Right atrium auricular region (tissue), 2 donors: ENCODE measurements around the gene TRAF7. TPM values are rescaled to one million over a fixed set of nuclear protein-coding genes. Genes with fewer than 3 reads are reported as not detected.
"Not testable (repeated sequence)": the region's sequence is repeated elsewhere in the genome, so short reads cannot be mapped to it uniquely, and the experiment has no call there.

Experiments used
- DNase-seq: peaks from one replicate; pipeline ENCODE4 v3.0.0-alpha.2; 2019; ENCODE audit warnings: low spot score
- H3K27ac ChIP-seq, 2 donors: fragments of 200-600 bp; sonication (generic); 1 replicate in 1 of 2; 2 replicates in 1 of 2; pipeline ENCODE4 v1.5.1; 2016 to 2019
- H3K27me3 ChIP-seq, 2 donors: fragments of 200-600 bp; sonication (generic); one replicate each; pipeline versions ENCODE4 v1.5.1 to v1.6.0; 2017 to 2019
- H3K36me3 ChIP-seq: fragments of 200-600 bp; sonication (generic); one replicate; pipeline ENCODE4 v1.5.1; 2016
- H3K4me1 ChIP-seq, 2 donors: fragments of 200-600 bp; sonication (generic); one replicate each; pipeline versions ENCODE4 v1.5.1 to v1.6.0; 2017 to 2019
- H3K4me3 ChIP-seq, 2 donors: fragments of 200-600 bp; sonication (generic); 1 replicate in 1 of 2; 2 replicates in 1 of 2; pipeline ENCODE4 v1.5.1; 2017 to 2019; ENCODE audit warnings: mild to moderate bottlenecking in 1 of 2, moderate library complexity in 1 of 2
- H3K9me3 ChIP-seq, 2 donors: fragments of 200-600 bp; sonication (generic); one replicate each; pipeline ENCODE4 v1.5.1; 2019
- total RNA-seq, 2 donors: library from RNA; depleted of rRNA; stranded (reverse); fragments of >200 nt; gene quantifications; one replicate each; pipeline ENCODE4 v1.1.0, GENCODE V29; 2016
- TF ChIP-seq, protein P1 (sequence below), 2 donors: fragments of 200-600 bp; sonication (generic); IDR thresholded peaks; one replicate each; pipeline ENCODE4 v1.5.1; 2019; ENCODE audit warnings: antibody characterized with exemption in 2 of 2

Gene TRAF7
- total RNA-seq, 2 donors from 2014 or later: 16.1 to 27.0 TPM

- peak overlapping the region; percentile 83 to 94 for H3K27ac ChIP-seq
Measured at GRCh38 chr16:2122429-2122828, 33.2 kb upstream of the TRAF7 start.

DNA sequence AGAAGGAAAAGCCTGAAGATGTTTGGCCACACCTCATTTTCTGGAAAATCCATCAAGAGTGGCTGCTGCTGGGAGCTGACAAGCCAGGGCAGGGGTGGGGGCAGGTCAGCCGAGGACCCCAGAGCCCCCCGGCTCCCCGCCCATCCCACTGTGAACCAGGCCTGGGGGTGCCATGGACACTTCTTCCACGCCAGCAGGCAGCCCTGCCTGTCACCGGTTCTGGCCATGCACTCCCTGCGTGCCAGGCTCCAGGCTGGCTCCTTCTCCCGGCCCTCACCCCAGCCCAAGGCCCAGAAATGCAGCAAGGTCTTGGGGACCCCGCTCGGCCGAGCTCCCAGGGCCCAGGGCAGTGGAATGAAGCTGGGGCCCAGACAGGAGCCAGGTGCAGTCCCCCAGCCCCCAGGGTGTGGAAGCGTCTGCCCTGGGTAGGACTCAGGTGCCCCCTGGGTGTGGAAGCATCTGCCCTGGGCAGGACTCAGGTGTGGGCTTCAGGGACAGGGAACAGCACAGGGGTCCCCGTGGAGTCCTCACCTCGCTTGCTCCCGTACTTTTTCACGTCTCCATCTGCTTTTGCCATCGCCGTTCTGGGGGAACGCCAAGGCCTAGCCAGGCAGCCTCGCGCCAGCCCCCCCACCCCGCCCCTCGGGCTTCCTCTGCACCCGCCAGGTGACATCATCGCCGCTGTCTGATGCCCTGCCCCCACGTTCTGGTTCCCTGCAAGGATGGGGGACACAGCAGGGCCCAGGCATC lies 32.5 kb upstream of the TRAF7 start:
- DNase-seq, H3K4me3 ChIP-seq, H3K36me3 ChIP-seq, H3K27me3 ChIP-seq, H3K9me3 ChIP-seq: not testable (repeated sequence)
- Histone ChIP-seq H3K27ac (peak overlapping the region; percentile 94 to 95), H3K4me1 (peaks cover 0 to 61% of the 10 kb centered on the region in 2 donors)

More at GRCh38 chr16:2122429-2122828, 33.2 kb upstream of the TRAF7 start:
- DNase-seq: no peak
- Histone ChIP-seq H3K4me1 (peaks cover 0 to 59% of the 10 kb centered on the region in 2 donors), H3K27me3 (no peaks in the 10 kb centered on the region), H3K36me3 (no peaks in the 10 kb centered on the region), H3K9me3 (no peaks in the 10 kb centered on the region), H3K4me3 (peak overlapping the region in 1 of 2 donors; percentile 24)
- TF ChIP-seq, protein P1, sequence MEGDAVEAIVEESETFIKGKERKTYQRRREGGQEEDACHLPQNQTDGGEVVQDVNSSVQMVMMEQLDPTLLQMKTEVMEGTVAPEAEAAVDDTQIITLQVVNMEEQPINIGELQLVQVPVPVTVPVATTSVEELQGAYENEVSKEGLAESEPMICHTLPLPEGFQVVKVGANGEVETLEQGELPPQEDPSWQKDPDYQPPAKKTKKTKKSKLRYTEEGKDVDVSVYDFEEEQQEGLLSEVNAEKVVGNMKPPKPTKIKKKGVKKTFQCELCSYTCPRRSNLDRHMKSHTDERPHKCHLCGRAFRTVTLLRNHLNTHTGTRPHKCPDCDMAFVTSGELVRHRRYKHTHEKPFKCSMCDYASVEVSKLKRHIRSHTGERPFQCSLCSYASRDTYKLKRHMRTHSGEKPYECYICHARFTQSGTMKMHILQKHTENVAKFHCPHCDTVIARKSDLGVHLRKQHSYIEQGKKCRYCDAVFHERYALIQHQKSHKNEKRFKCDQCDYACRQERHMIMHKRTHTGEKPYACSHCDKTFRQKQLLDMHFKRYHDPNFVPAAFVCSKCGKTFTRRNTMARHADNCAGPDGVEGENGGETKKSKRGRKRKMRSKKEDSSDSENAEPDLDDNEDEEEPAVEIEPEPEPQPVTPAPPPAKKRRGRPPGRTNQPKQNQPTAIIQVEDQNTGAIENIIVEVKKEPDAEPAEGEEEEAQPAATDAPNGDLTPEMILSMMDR (IDR thresholded peaks at IDR 0.05): no peak

GRCh38 chr16:2123706-2124376 lies 31.7 kb upstream of the TRAF7 start:
- not testable (repeated sequence) for H3K36me3 ChIP-seq, H3K27me3 ChIP-seq, H3K9me3 ChIP-seq, DNase-seq
- H3K4me1 ChIP-seq: peaks cover 0 to 68% of the 10 kb centered on the region in 2 donors
- H3K27ac ChIP-seq: peak overlapping the region; percentile 94 to 95
- H3K4me3 ChIP-seq: peak overlapping the region in 1 of 2 donors; percentile 41

DNA sequence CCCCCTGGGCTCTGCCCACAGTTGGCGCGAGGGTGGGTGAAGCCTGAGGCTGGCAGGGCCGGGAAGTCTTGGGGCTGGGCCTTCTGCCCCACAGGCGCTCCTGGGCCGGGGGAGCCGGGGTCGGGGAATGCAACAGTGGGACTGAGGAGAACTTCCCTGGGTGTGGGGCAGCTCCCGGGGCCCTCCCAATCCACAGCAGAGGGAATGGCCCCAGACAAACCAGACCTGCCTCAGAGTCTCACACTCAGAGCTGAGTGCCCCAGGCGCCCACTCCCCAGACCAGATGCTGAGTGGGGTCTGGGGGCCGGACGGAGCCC lies 31.2 kb upstream of the TRAF7 start:
- H3K9me3 ChIP-seq, H3K36me3 ChIP-seq, H3K27me3 ChIP-seq, DNase-seq: not testable (repeated sequence)
- peak overlapping the region; percentile 94 to 95 for H3K27ac ChIP-seq
- H3K4me3 ChIP-seq: peak overlapping the region; percentile 22 to 41
- peaks cover 0 to 70% of the 10 kb centered on the region in 2 donors for H3K4me1 ChIP-seq

DNA sequence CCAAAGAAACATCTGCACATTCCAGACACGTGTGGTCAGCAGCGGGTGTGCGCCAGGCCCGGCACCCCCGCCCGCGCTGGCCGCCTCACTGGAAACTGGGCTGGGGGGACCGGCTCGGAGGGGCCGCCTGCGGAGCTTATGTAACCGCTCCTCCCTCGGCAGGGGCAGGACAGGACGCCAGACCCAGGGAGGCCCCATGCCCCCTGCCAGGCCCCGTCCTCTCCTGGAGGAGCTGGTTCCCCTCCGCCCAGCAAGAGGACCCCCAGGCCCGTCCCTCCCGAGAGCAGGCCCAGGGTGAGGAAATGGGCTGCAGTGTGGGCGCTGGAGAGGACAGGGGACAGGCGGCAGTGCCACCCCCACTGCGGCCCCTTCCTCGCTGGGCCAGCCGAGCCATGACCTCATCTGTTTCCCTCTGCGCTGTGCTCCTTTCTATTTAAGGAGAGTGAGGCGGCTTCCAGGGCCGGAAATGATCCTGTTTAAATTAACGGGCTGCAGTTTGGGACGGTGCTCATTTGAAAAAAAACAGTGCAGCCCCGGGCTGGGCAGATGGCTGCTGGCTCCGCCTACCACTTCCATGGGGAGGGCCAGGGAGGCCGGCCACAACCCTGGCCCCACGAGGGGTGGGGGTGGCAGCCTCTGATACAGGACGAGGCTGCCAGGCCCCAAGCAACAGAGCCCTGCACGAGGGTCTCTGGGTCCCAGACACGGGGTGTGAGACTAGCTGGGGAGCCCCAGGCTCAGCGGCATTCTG lies 30.7 kb upstream of the TRAF7 start:
- H3K9me3 ChIP-seq, H3K27me3 ChIP-seq, H3K36me3 ChIP-seq: not testable (repeated sequence)
- Histone ChIP-seq H3K4me3 (peak overlapping the region; percentile 22 to 41), H3K4me1 (peaks cover 0 to 70% of the 10 kb centered on the region in 2 donors), H3K27ac (peak overlapping the region; percentile 94 to 95)
- DNase-seq: peak; percentile 86

GRCh38 chr16:2125609-2126008 lies 30.0 kb upstream of the TRAF7 start:
- H3K27me3 ChIP-seq, H3K36me3 ChIP-seq, H3K9me3 ChIP-seq, DNase-seq: not testable (repeated sequence)
- Histone ChIP-seq H3K4me1 (peaks cover 0 to 77% of the 10 kb centered on the region in 2 donors), H3K4me3 (peak overlapping the region; percentile 22 to 41), H3K27ac (peak overlapping the region; percentile 94 to 95)

DNA sequence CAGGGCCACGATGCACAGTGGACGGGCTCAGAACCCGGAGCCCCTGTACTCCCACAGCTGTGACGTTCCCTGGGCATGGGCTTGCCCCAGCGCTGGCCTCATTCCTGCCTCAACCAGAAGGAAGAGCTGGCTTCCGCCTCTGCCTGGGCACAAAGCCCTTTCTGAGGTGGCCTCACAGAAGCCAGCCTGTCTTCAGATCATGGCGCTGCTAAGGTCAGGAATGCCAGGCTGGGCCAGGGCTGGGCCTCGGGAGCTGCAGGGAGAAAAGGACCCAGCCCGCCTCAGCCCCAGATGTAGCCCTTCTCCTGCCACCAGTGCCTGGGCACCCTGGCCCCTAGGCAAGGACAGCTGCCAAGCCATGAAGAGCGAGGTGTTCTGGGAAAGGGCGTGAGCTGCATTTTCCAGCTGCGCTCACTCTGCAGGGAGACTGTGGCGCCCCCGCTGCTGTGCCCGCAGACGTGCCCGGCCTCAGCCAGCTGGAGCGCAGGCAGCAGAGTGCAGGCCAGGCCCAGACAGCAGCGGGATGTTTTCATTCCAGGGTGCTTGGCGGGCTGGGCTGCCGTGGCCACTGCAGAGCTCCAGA lies 29.3 kb upstream of the TRAF7 start:
- H3K4me3 ChIP-seq: peak overlapping the region in 1 of 2 donors; percentile 41

DNA sequence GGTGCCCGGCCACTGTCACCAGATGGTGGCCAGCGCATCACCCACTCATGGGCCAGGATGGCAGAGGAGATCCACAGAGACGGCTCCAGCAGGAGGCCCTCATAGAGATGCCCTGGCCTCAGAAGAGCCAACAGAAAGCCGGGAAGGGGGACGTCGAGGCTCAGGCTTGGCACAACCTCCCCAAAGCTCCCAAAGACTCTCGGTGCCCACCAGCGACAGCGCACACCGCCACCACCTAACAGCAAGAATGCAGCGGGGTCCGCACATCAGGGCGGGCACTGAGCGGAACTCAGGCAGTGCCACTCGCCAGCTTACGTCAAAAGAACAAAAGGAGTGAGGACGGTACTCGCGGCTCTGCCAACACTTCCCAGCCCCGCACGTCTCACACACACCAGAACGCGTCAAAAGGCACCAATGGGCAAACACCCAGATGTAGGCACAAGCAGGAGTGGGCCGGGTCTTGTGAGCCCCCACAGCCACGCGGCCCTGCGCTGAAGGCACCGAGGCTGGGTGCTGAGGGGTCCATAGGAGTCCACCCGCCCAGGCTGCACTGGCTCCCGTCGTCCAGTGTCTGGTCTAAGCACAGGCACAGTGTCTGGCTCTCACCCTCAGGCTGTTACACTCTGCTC lies 28.5 kb upstream of the TRAF7 start:
- not testable (repeated sequence) for H3K27me3 ChIP-seq, H3K9me3 ChIP-seq, DNase-seq, H3K36me3 ChIP-seq, H3K4me3 ChIP-seq
- Histone ChIP-seq H3K27ac (peak overlapping the region; percentile 94 to 95), H3K4me1 (peaks cover 0 to 72% of the 10 kb centered on the region in 2 donors)

More for the DNA sequence above, 29.3 kb upstream of the TRAF7 start:
- not testable (repeated sequence) for DNase-seq, H3K27me3 ChIP-seq, H3K9me3 ChIP-seq, H3K36me3 ChIP-seq
- H3K4me1 ChIP-seq: peaks cover 0 to 78% of the 10 kb centered on the region in 2 donors
- H3K27ac ChIP-seq: peak overlapping the region; percentile 94 to 95

DNA sequence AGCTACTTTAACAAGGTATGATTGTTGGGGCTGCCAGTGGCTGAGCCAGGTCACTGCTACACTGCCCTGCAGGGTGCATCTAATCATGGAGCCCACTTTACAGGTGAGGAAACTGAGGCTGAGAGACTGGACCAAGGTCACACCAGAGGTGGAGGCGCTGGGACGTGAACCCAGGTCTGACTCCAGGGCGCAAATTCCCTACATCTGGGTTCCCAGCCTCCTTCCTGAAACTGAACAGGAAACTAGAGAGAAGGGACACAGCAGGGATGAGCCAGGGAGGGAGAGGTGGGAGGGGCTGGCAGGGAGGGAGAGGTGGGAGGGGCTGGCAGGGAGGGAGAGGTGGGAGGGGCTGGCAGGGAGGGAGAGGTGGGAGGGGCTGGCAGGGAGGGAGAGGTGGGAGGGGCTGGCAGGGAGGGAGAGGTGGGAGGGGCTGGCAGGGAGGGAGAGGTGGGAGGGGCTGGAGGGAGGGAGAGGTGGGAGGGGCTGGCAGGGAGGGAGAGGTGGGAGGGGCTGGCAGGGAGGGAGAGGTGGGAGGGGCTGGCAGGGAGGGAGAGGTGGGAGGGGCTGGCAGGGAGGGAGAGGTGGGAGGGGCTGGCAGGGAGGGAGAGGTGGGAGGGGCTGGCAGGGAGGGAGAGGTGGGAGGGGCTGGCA lies 27.8 kb upstream of the TRAF7 start:
- not testable (repeated sequence) for H3K9me3 ChIP-seq, H3K27me3 ChIP-seq, H3K4me3 ChIP-seq, H3K36me3 ChIP-seq, DNase-seq
- Histone ChIP-seq H3K4me1 (peaks cover 0 to 66% of the 10 kb centered on the region in 2 donors), H3K27ac (peak overlapping the region; percentile 94 to 95)

GRCh38 chr16:2129251-2129650 lies 26.3 kb upstream of the TRAF7 start:
- Histone ChIP-seq H3K4me1 (peaks cover 0 to 57% of the 10 kb centered on the region in 2 donors), H3K27ac (peak overlapping the region in 1 of 2 donors; percentile 51)
- H3K9me3 ChIP-seq, H3K36me3 ChIP-seq, DNase-seq, H3K27me3 ChIP-seq, H3K4me3 ChIP-seq: not testable (repeated sequence)

- DNase-seq, H3K9me3 ChIP-seq, H3K36me3 ChIP-seq, H3K27me3 ChIP-seq, H3K4me3 ChIP-seq, H3K27ac ChIP-seq: not testable (repeated sequence)
- peaks cover 0 to 50% of the 10 kb centered on the region in 2 donors for H3K4me1 ChIP-seq
Measured at GRCh38 chr16:2129890-2130447, 25.6 kb upstream of the TRAF7 start.

DNA sequence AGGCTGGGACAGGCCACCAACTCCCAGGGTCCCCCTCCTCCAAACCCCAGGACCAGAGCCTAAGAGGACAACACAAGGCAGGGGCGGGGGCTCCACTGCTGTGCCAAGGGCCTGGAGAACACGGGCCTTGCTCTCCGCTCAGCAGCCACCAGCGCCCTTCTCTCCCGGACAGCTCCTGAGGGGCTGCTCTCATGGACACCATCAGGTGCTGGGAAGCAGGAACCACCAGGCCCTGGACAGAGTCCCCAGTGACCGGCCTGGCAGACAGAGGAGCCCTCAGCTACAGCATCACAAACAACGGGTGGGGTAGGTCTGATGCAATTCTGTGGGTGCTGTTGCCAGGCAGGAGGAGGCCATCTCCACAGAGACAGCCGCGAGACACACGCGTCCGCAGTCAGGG lies 21.8 kb upstream of the TRAF7 start:
- peak overlapping the region; percentile 39 to 66 for H3K27ac ChIP-seq
- peaks cover 0 to 21% of the 10 kb centered on the region in 2 donors for H3K4me1 ChIP-seq
- not testable (repeated sequence) for DNase-seq, H3K27me3 ChIP-seq, H3K9me3 ChIP-seq, H3K36me3 ChIP-seq
- peak overlapping the region in 1 of 2 donors; percentile 19 for H3K4me3 ChIP-seq
